HG02678 (cell line): Measurements from ENCODE around the gene CAMK1D.

ENCODE experiments used
- ATAC-seq: cut with Tn5 transposase; IDR thresholded peaks from one replicate; pipeline ENCODE4 v1.9.1; 2021; ENCODE audit warnings: mild to moderate bottlenecking, moderate library complexity; ENCODE audit not compliant: unreplicated experiment

The CAMK1D gene

DNA sequence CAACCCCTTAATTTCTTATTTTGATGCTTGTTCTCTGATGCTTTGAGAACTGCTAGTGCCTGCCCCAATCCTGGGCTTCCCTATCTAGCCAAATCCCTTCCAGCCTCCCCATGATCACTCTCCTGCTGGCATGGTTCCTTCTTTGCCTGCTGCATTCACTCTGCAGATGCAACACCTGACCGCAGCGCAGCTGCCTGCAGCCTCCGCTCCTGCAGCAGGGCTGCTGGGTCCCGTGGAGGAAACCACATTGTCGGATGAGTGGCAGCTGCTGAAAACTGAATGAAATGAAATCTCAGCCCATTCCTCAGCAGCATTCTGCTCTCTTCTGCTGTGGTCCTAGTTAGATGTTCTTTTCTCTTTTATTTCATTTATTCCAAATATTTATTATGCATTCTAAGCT, 331.9 kb downstream of the CAMK1D start:
- ATAC-seq = no peak

DNA sequence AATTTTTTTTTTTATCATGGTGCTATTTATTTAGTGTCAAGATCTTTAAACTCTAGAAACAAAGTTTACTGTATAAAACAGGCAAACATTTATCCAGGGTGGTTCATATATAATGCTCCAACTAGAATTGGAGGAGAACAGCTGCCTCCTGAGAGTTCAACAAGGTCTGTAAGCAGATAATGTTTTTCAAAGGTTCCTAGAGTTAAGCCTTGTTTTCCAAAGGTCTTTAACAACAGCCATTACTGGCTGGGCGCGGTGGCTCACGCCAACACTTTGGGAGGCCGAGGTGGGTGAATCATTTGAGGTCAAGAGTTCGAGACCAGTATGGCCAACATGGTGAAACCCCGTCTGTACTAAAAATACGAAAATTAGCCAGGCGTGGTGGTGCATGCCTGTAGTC, 335.4 kb downstream of the CAMK1D start:
- no peak for ATAC-seq

GRCh38 chr10:12685261-12686058, 336.1 kb downstream of the CAMK1D start:
- ATAC-seq = no peak

- ATAC-seq = no peak
These were observed 338.6 kb downstream of the CAMK1D start for GRCh38 chr10:12687996-12688395.

DNA sequence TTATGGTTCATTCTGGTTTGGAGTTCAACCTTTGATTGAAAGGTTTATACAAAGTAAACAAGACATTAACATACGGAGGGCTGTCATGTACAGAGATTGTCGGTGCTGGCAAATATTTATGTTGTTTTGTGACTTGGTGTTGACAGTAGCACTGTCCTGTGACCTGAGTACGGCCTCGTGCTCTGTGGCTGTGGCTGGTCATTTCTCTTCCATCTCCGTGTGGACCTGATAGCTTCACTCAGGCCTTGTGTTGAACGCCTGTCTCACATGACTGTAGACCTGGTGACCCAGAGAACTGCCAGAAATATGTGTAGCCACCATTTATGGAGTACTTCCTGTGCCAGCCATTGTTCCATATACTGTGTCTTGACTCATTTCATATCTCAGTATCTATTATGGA, 340.5 kb downstream of the CAMK1D start:
- no peak for ATAC-seq

- ATAC-seq = no peak
These were observed 341.3 kb downstream of the CAMK1D start for GRCh38 chr10:12690525-12691126.

GRCh38 chr10:12691596-12691995, 342.2 kb downstream of the CAMK1D start:
- no peak for ATAC-seq

- no peak for ATAC-seq
These were observed 348.4 kb downstream of the CAMK1D start for GRCh38 chr10:12697764-12698163.

DNA sequence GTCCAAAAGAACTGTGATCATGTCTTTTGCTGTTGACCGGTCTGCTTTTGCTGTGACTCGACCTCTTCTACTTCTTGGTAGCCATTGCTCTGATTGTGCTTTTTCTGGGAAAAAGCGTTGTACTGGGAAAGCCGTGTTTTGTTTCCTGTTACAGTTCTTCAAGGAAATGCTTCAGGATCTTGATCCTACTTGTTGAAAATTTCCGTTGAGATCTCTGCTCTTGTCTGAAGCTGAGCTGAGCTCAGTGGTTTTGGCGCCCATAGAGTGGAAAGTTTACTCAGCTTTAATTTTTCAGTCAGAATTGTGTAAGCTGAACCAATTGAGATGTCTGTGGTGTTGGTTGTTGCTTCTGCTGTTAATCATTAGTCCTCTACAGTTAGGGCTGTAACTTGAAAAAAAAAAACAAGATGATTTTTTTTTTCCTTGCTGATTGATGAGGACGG, 349.9 kb downstream of the CAMK1D start:
- ATAC-seq = no peak

DNA sequence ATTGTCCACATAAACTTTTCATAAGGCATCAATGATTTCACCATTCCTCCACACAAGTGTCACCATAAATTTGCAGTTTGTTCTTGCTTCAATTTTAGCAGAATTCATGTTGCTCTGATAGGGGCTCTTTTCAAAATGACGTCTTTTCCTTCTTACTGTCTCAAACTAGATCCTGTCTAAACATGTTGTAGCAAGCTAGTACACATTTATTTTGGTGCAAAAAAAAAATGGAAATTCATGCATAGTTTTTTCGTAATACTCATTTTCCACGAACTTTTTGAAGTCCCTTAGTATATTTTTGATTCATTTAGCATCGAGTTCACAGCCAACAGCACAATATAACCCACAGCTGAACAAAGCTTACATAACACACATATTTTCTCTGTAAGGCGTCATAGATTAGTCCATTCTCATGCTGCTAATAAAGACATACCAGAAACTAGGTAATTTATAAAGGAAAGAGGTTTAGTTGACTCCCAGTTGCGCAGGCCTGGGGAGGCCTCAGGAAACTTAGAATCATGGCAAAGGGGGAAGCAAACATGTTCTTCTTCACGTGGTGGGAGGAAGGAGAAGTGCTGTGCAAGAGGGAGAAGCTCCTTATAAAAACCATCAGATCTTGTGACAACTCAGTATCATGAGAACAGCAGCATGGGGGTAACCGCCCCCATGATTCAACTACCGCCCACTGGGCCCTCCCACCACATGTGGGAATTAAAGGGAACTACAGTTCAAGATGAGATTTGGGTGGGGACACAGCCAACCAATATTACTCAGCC, 350.6 kb downstream of the CAMK1D start:
- no peak for ATAC-seq

DNA sequence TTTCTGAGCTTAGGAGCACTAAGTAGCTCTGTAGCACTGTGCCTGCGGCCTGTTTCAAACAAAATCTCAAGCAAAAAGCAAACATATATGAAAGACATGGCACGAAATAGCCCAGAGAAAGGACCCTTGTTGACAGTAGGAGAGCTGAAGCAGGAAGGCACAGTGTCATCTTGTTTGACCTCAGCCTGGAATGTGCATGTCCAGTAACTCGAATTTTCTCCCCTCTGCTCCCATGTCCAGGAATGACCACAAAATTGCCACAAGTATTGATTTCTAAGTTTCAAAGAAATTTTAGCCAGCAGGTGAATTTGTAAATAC, 351.2 kb downstream of the CAMK1D start:
- ATAC-seq = no peak

GRCh38 chr10:12701696-12702095, 352.3 kb downstream of the CAMK1D start:
- no peak for ATAC-seq

- ATAC-seq = no peak
These were observed 352.9 kb downstream of the CAMK1D start for GRCh38 chr10:12702215-12702770.

- ATAC-seq = no peak
These were observed 353.8 kb downstream of the CAMK1D start for GRCh38 chr10:12703126-12703525.

DNA sequence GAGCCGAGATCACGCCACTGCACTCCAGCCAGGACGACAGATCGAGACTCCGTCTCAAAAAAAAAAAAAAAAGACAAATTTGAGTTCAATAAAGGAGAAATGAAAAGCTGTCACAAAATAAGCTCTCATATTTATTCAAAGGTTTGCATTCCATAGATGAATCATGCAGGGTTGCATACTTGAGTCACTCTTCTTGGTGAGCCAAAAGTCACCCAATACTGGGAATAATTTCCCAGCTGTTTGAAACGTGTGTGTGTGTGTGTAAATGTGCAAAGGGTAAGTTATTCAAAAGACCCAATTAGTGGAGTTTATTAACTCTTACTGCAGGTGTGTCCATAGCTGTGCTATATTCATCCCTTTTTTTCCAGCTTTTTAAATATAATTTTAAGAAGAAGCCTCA, 354.5 kb downstream of the CAMK1D start:
- ATAC-seq = no peak

GRCh38 chr10:12704488-12704887, 355.1 kb downstream of the CAMK1D start:
- ATAC-seq = no peak

- ATAC-seq = no peak
These were observed 356.6 kb downstream of the CAMK1D start for GRCh38 chr10:12705943-12706342.

DNA sequence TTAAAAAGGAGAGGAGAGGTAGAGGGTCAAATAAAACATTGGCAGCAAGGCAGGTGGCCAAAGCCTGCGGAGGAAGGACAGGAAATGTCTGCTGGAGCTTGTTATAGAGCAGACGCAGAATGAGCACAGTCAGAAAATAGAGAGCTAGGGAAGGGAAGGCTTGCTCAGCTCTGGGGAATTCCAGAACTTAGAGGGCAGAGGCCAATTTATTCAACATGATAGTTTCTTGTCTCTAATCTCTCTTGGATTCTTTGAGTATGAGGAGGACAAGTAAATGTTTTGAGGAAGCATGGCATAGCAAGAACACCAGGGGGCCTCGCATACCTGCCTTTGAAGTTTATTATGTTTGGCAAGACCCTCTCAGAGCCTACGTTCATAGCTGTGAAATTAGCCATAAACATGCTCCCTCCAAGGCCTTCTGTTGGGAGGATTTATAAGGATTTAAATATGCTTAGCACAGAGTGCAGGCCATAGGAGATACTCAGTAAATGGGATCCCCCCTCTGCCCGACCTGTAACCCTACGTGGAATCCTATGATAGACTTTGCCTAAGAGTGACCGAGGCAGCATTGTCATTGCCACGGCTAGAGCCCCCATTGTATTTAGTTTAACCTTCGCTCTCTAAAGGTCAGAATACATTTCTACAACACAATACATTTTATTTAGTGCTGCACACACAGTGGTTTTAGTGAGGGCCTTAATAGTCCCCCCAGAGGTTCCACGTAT, 358.3 kb downstream of the CAMK1D start:
- ATAC-seq = no peak

DNA sequence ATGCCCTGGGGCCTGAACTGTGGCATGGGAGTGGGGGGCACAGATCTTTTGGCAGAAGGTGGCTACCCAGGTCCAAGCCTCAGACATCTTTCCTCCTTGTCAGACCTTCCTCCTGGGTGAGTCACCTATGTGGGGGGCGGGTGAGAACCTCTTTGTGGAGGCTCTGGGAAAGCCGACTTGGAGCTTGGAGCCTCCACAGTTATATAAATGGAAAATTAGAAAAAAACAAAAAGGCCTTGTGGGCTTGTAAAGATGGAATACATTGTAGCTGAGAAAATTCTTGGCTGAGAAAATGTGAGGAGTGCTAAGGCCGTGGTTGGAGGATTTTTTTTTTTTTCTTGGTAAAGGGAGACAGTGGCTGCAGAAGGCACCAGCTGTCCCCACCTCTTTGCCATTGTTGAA, 359.7 kb downstream of the CAMK1D start:
- ATAC-seq = no peak

GRCh38 chr10:12709521-12709963, 360.2 kb downstream of the CAMK1D start:
- ATAC-seq = no peak

DNA sequence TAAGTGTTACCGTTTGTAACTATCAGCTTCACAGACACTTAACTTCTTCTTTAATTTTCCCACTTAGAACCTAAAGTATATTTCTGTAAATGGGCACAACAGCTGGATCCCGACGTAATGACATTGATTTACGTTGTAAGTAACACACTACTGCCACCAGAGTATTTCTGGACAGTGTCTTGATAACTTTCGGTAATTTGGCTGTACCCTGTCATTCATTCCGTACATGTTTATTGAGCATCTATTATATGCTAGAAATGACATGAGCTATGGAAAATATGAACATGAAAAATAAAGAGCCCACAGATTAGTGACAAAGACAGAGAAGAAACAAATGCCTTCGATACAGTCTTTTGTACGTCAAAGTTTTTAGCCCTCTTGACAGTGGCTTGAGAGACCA, 360.8 kb downstream of the CAMK1D start:
- ATAC-seq = no peak
